Measurements from ENCODE around the gene GMPPA. TPM values are rescaled to one million over a fixed set of nuclear protein-coding genes. Genes with fewer than 3 reads are reported as not detected.
A peak's percentile ranks its signal among the peaks of the same experiment; 100 is the strongest.

Gene GMPPA
- total RNA-seq, 1 experiment from 2014 or later, result 32.0 TPM

GRCh38 chr2:219513787-219514186 lies 15.1 kb downstream of the GMPPA start:
- peaks cover 3% of the 10 kb centered on the region for H4K20me1 ChIP-seq (ENCODE audit: control insufficient read depth, insufficient read depth, insufficient read length)
- H3K4me1 ChIP-seq (ENCODE audit: insufficient read depth, low read length), result peaks cover 10% of the 10 kb centered on the region; the same call in 1 of the 2 replicates
- H3K9me3 ChIP-seq (ENCODE audit: control insufficient read depth, low read depth, low read length), result no peaks in the 10 kb centered on the region
- no peak overlapping the region for H3K23ac ChIP-seq (ENCODE audit: insufficient read length, low read depth, low read length)
- H3K36me3 Mint-ChIP-seq (ENCODE audit: insufficient read depth in 1 of 3, low read depth in 3 of 3), result no peaks in the 10 kb centered on the region; a peak in 1 of 7 replicates
- no peak overlapping the region for H3K9ac ChIP-seq (ENCODE audit: extremely low read depth, insufficient read length, low read length)
- peak overlapping the region in 1 of 2 experiments; percentile 63; a peak in 3 of 5 replicates for H3K4me3 Mint-ChIP-seq
- peaks cover 19% of the 10 kb centered on the region; the same call in 1 of the 2 replicates for H3K27me3 ChIP-seq (ENCODE audit: insufficient read depth, low read length)
- peaks cover 87% of the 10 kb centered on the region for H3K27me3 Mint-ChIP-seq (ENCODE audit: low read depth)
- H3K4ac ChIP-seq (ENCODE audit: low read depth, low read length), result no peak overlapping the region
- no peak overlapping the region for H4K91ac ChIP-seq (ENCODE audit: insufficient read length, low read depth, low read length)
- H3T11ph ChIP-seq (ENCODE audit: low read length), result no peak overlapping the region
- DNase-seq, result no peak
- no peaks in the 10 kb centered on the region; a peak in 3 of 5 replicates for H3K9me3 Mint-ChIP-seq
- H4K5ac ChIP-seq (ENCODE audit: insufficient read length, low read depth, low read length), result no peak overlapping the region
- no peak overlapping the region for H2BK120ac ChIP-seq (ENCODE audit: low read depth, low read length, poor library complexity, severe bottlenecking)
- peak overlapping the region; percentile 25 for H3K4me2 ChIP-seq (ENCODE audit: insufficient read depth, insufficient read length, low read length)
- H2AK5ac ChIP-seq (ENCODE audit: insufficient read length, low read length), result no peak overlapping the region
- H3K23me2 ChIP-seq (ENCODE audit: insufficient read length, low read depth, low read length, poor library complexity, severe bottlenecking), result peaks cover 4% of the 10 kb centered on the region
- no peak overlapping the region for H2BK20ac ChIP-seq (ENCODE audit: low read depth, low read length, poor library complexity, severe bottlenecking)
- H2AFZ ChIP-seq (ENCODE audit: low read length), result no peak overlapping the region
- WGBS (ENCODE audit: extremely low coverage, insufficient read length, low lambda C conversion rate), result no CpG with 5 or more reads among the region's 4 CpGs
- H3K79me2 ChIP-seq (ENCODE audit: insufficient read depth, low read length), result no peaks in the 10 kb centered on the region
- no peak overlapping the region for H4K8ac ChIP-seq (replicated peaks; ENCODE audit: insufficient read length, low read depth, low read length)
- H3K14ac ChIP-seq (ENCODE audit: insufficient read depth, low read length), result no peak overlapping the region
- H2BK12ac ChIP-seq (ENCODE audit: insufficient read length, low read depth, low read length), result no peak overlapping the region
- H2BK15ac ChIP-seq (ENCODE audit: low read depth, low read length), result no peak overlapping the region
- peaks cover 50 to 69% of the 10 kb centered on the region in 2 experiments for H3K4me1 Mint-ChIP-seq
- H3K27ac ChIP-seq (ENCODE audit: insufficient read length, low read depth, low read length), result no peak overlapping the region
- no peak overlapping the region for H2BK5ac ChIP-seq (ENCODE audit: insufficient read length, low read length)
- TF ChIP-seq CTCF (conservative IDR thresholded peaks at IDR 0.05), result no peak
- no peak overlapping the region for H3K56ac ChIP-seq (ENCODE audit: insufficient read length, low read depth, low read length)
- peak overlapping the region in 1 of 3 experiments; percentile 43; a peak in 1 of 7 replicates for H3K27ac Mint-ChIP-seq
- no peak overlapping the region for H3K18ac ChIP-seq (ENCODE audit: insufficient read length, low read depth, low read length)
- H3K79me1 ChIP-seq (ENCODE audit: insufficient read depth, low read depth, low read length, poor library complexity, severe bottlenecking), result no peaks in the 10 kb centered on the region
